ENCODE results near the gene ZFAND3.

DNA sequence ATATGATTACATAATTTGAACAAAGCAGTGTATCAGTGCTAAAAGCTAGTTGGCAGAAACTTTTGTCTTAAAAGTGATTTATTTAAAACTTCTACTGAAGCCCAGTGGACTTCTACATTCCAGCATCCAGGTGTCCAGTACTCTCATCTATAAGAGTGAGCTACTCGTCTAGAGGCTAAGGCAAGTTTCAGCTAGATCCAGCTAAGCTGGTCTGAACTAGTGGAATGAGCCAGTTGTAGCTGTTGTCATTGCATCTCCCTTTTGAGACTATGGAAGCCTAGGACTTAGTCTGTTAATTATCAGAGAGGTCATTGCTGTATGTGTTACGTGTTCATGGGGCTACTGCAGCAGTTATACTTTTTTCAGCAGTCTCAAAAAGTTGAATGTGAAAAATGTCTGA, 165.1 kb downstream of the ZFAND3 start:
- no peak for TF ChIP-seq POLR2A (IDR thresholded peaks at IDR 0.05)
- no peak for TF ChIP-seq EP300 (IDR thresholded peaks at IDR 0.05)

All from upper lobe of left lung (tissue), 4 donors.